ENCODE results near the gene SNX8. TPM values are rescaled to one million over a fixed set of nuclear protein-coding genes. Genes with fewer than 3 reads are reported as not detected.
A peak's percentile ranks its signal among the peaks of the same experiment; 100 is the strongest.

SNX8 gene
- total RNA-seq, 1 experiment from 2014 or later = 27.7 TPM

- DNase-seq (ENCODE audit: low read depth) = no peak
These were observed 50.1 kb downstream of the SNX8 start for GRCh38 chr7:2264158-2264557.

- no peak for DNase-seq (ENCODE audit: low read depth)
These were observed 51.1 kb downstream of the SNX8 start for GRCh38 chr7:2263176-2263575.

GRCh38 chr7:2261611-2262010, 52.6 kb downstream of the SNX8 start:
- DNase-seq (ENCODE audit: low read depth) = no peak

DNA sequence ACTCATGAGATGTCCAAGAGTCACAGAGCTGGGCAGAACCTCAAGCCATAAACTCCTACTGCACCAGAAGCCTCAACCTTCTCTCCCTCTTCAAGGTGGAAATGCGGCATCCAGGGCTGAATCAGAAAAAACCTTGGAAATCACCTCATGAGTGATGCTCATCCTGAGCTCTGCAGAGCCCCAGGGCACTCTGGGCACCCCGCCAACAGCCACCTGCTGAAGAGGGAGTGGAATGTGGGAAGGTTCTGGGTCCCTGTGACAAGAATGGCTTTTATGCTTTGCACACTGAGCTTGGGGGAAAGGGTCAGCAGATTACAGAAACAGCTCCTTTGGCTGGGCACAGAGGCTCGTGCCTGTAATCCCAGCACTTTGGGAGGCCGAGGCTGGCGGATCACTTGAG, 53.4 kb downstream of the SNX8 start:
- DNase-seq (ENCODE audit: low read depth) = no peak

DNA sequence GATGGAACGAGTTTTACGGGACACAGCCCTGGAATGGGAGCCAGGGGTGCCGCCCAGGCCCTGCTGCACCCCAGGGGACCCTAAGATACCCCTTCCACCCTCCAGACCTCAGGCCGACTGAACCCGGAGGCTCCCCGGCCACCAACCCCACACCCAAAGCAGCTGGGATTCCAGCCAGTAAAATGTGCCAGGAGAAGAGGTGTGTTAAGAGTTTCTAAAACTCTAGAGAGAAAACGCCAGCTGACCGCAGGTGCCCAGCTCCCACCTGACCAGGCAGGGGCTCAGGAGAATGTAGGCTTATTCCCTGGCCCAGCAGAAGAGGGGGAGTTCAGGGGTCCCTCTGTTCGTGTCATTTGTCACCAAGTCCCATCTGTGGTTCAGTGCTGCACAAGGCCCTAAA, 54.8 kb downstream of the SNX8 start:
- no peak for DNase-seq (ENCODE audit: low read depth)

GRCh38 chr7:2258661-2259365, 55.4 kb downstream of the SNX8 start:
- no peak for DNase-seq (ENCODE audit: low read depth)

GRCh38 chr7:2257651-2258050, 56.6 kb downstream of the SNX8 start:
- no peak for DNase-seq (ENCODE audit: low read depth)

GRCh38 chr7:2257046-2257551, 57.1 kb downstream of the SNX8 start:
- no peak for DNase-seq (ENCODE audit: low read depth)

DNA sequence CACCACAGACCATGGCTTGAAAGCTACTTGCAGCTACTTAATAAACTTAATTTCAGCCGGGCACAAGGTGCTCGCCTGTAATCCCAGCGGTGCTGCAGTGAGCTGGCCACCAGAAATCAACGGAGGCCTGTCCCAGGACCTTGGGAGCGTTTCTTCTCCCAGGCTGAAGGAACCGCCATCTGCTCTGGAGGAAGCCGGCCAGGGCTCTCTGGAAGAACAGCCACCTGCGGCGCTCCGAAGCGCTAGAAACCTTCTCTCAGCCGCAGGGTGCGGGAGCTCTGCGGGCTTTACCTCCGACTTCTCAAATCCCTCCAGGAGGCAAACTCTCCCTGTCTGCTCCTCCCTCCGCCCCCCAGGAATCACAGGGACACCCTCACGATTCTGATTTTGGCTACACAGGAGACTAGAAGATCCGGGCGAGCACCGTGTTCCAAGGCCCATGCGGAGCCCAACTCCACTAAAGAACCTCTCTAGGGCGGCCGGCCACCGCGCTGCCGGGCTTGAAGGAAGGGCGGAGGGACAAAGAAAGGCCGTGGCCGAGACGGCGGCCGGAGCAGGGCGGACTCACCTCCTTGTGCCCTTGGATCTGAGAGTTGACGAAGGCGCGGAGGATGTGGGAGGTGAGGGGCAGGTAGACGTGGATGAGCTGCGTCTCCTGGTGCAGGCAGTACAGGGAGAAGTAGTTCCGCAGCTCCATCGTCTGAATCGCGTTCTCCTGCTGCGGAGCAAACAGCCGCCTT, 57.8 kb downstream of the SNX8 start:
- DNase-seq (ENCODE audit: low read depth) = no peak

DNA sequence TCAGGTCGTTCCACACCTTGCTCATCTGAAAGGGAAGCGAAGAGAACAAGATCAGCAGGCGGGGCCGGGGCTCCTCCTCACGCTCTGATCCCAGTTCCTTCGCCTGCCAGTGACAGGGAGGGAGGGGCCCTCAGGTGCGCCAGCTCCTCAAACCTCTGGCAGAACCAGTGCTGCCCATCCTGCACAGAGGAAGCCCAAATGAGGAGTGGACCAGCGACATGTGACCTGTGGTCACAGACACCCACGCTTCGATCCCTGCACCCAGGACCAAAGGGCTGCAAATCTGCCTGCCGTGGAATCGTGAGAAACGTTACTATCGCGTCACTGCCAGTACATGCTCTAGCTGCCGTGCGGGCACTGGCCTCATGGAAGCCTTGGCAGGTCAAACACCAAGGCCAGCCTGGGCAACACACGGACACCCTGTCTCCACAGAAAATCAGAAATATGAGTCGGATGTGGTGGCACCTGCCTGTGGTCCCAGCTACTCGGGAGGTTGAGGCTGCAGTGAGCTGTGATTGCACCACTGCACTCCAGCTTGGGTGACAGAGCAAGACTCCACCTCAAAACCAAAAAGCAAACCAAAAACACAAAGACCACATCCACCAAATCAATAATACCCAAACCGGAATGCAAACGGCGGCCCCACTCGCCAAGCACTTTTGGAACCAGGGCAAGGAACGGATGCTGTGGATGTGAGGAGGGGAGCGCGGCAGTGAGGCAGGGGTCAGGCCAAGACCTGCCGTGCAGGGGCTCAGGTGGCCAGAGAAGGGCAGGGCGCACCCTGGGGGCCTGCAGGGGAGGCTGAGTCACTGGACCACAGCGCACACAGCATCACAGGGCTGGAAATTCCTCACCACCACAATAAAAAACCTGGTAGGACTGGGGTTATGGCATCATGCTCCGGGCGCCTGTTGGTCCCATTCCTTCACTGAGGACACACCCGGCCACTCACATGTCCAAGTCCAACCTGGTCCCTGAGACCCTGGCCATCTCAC, 58.8 kb downstream of the SNX8 start:
- DNase-seq (ENCODE audit: low read depth) = no peak

GRCh38 chr7:2254429-2255144, 59.7 kb downstream of the SNX8 start:
- DNase-seq (ENCODE audit: low read depth) = no peak

DNA sequence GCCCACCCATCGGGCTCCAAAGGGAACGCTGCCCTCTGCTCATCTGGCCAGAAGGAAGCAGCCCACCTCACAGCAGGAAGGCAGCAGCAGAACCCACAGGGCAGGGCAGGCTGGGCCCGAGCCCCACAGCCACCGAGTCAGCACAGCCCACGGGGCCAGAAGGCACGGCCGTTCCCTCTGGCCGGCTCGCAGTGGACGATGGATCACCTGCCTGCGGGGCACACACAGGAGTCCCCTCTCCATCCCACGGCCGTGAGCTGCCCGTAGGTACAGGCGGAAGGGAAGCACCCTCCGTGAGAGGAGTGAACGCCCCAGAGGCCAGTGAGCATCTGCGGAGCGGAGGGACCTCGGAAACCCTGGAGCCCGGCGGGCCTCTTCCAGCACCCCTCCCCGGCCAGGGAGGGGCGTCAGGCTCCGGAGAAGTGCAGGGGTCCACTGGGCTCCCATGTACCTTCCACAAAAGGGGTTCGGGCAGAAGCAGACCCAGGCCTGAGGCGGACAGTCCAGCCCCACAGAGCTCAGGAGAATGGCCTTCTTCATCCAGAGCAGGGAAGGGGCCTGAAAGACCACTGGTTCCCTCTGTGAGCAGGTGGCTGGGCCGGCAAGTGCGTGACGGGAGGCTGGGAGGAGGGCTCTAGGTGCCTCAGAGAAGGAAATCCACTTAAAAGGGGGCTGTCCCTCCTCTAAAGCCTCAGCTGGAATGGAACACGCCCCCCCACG, 60.6 kb downstream of the SNX8 start:
- no peak for DNase-seq (ENCODE audit: low read depth)

DNA sequence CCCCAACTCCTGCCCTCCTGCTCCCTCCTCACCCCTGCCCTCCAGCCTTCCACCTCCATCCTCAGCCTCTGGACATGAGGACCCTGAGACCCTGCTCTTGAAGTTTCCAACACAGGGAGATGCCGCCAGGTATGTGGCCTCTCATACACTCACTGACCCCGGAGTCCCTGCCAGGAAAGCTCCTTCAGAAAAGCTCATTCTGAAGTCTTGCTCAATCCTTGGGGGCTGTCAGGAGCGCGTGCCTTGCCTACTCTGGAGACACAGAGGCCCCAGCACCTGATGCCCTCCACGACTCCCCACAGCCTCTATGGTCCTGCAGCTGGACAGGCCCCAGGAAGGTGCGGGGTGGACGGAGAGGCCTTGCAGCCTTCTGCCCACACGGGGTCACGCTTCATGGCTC, 61.2 kb downstream of the SNX8 start:
- DNase-seq (ENCODE audit: low read depth) = no peak

GRCh38 chr7:2251841-2252771, 62.1 kb downstream of the SNX8 start:
- DNase-seq (ENCODE audit: low read depth) = no peak

DNA sequence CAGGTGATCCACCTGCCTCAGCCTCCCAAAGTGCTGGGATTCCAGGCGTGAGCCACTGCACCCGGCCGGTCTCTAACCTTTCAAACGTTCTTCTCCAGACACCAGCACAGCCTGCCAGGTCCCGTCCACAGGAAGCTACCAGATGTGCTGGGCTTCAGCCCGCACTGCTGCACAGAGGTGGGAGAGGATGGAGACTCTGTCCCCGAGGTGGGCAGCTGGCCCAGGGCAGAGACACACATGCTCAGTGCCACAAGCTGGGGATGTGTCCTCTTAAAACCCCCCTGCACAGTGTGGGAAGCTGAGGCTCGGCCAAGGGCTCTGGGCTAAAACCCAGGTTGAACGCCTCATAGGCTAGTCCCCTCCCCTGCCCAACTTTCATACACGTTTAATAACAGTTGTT, 62.9 kb downstream of the SNX8 start:
- no peak for DNase-seq (ENCODE audit: low read depth)

DNA sequence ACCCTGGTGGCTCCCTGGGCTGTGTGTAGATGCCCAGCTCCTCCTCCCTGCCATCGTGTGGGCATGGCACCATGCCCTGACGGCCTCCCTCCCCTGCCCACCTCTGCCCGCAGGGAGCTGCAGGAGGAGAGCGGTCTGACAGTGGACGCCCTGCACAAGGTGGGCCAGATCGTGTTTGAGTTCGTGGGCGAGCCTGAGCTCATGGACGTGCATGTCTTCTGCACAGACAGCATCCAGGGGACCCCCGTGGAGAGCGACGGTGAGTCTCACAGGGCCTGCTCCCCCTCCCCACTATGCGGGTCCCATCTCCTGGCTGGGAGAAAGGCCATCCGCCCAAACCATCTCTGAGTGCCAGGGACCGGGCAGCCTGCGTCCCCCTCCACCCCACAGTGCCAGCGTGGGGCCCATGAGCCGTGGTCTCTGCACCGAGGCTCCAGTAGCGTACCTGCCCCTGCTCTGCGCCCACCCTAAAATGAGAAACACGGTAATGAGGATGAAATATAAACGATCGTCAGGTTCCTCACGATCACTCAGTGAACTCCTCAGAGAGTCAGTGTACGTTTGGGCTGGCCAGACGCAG, 64.4 kb downstream of the SNX8 start:
- no peak for DNase-seq (ENCODE audit: low read depth)

DNA sequence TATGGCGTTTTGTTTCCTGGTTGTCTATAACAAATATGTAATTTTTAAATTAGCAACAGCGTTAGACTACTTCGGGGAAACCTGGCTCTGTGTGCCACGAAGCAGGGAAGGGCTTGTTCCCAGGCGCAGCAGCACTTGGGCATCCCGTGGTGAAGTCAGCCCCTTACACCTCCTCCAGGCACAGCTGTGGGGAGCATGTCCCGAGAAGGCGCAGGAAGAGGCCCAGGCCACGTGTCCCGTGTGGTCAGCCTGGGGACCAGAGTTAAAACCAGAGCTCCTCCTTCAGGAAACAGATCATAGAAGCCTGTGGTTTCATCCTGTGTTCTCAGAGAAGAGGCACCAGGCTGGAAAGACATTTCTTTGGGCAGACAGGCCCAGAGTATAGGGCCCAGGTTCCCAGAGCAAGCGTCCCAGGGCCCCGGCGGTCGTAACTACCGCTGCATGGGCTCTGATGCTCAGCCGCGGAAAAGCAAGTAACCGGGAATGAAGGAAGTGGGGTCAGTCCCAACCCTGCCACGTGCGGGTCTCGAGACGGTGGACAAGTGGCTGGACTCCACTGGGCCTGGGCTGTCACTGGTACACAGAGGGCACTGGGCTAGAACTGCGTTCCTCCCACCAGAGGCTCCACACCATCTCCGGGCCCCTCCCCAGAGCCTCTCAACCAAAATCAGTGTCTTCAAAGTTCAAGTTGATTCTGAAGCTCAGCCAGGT, 65.1 kb downstream of the SNX8 start:
- DNase-seq (ENCODE audit: low read depth) = peak; percentile 98
